Uterus (tissue), 2 donors: Measurements from ENCODE around the gene BBS1.

Experiments used
- CTCF ChIP-seq, 4 experiments: fragments of 200-600 bp in 2 of 4; fragments of 450-650 bp in 2 of 4; sonication (generic) in 2 of 4; IDR thresholded peaks; one replicate each; pipeline ENCODE4 v1.5.1; 2016 to 2019; ENCODE audit warnings: antibody characterized with exemption in 4 of 4, mild to moderate bottlenecking in 2 of 4, moderate library complexity in 1 of 4
- POLR2A ChIP-seq, 2 donors: fragments of 450-650 bp; IDR thresholded peaks; one replicate each; pipeline ENCODE4 v1.6.1; 2016; ENCODE audit warnings: antibody characterized with exemption in 2 of 2, mild to moderate bottlenecking in 1 of 2, moderate library complexity in 1 of 2

GRCh38 chr11:66548774-66549630 lies 38.6 kb downstream of the BBS1 start:
- TF ChIP-seq CTCF (IDR thresholded peaks at IDR 0.05), result no peak
- TF ChIP-seq POLR2A (IDR thresholded peaks at IDR 0.05), result no peak
